Measurements from ENCODE around the gene PLEKHA6. TPM values are rescaled to one million over a fixed set of nuclear protein-coding genes. Genes with fewer than 3 reads are reported as not detected.

PLEKHA6 gene
- total and polyA plus RNA-seq, 5 experiments from 2014 or later: 0.02 to 2.0 (median 1.2) TPM; not detected in 2

- POLR2A ChIA-PET: no interaction called here
- no peak overlapping the region for H3K27ac Mint-ChIP-seq
- H3K4me3 Mint-ChIP-seq: no peak overlapping the region
- DNase-seq (no peak), ATAC-seq (no peak)
- H3K4me1 Mint-ChIP-seq: peaks cover 8 to 18% (median 13%) of the 10 kb centered on the region in 4 donors
- H3K27me3 Mint-ChIP-seq: peaks cover 0 to 39% (median 25%) of the 10 kb centered on the region in 5 donors
- no peaks in the 10 kb centered on the region for H3K9me3 Mint-ChIP-seq
- H3K36me3 Mint-ChIP-seq: no peaks in the 10 kb centered on the region
Observed at GRCh38 chr1:204206121-204206520, 153.6 kb downstream of the PLEKHA6 start.

GRCh38 chr1:204205486-204205885 lies 154.2 kb downstream of the PLEKHA6 start:
- H3K27me3 Mint-ChIP-seq: peaks cover 0 to 39% (median 25%) of the 10 kb centered on the region in 5 donors

GRCh38 chr1:204204944-204205343 lies 154.8 kb downstream of the PLEKHA6 start:
- Mint-ChIP-seq H3K27me3 (peaks cover 0 to 39% (median 25%) of the 10 kb centered on the region in 5 donors), H3K4me1 (peaks cover 8 to 18% (median 13%) of the 10 kb centered on the region in 4 donors), H3K4me3 (no peak overlapping the region), H3K36me3 (no peaks in the 10 kb centered on the region), H3K27ac (no peak overlapping the region), H3K9me3 (no peaks in the 10 kb centered on the region)
- POLR2A ChIA-PET: no interaction called here
- peak in 3 of 10 donors; percentile 25 to 57 (median 51) for DNase-seq
- ATAC-seq: peak; percentile 54 to 79

More at GRCh38 chr1:204205486-204205885, 154.2 kb downstream of the PLEKHA6 start:
- POLR2A ChIA-PET: no interaction called here
- DNase-seq (no peak), ATAC-seq (no peak)
- Mint-ChIP-seq H3K4me1 (peaks cover 8 to 18% (median 13%) of the 10 kb centered on the region in 4 donors), H3K27ac (no peak overlapping the region), H3K4me3 (no peak overlapping the region), H3K36me3 (no peaks in the 10 kb centered on the region), H3K9me3 (no peaks in the 10 kb centered on the region)

- H3K36me3 Mint-ChIP-seq: no peaks in the 10 kb centered on the region
- DNase-seq (no peak), ATAC-seq (no peak)
- no peaks in the 10 kb centered on the region for H3K9me3 Mint-ChIP-seq
- H3K27me3 Mint-ChIP-seq: peaks cover 0 to 39% (median 25%) of the 10 kb centered on the region in 5 donors
- no peak overlapping the region for H3K27ac Mint-ChIP-seq
- POLR2A ChIA-PET: no interaction called here
- H3K4me1 Mint-ChIP-seq: peaks cover 8 to 21% (median 18%) of the 10 kb centered on the region in 4 donors
- no peak overlapping the region for H3K4me3 Mint-ChIP-seq
Observed at GRCh38 chr1:204203206-204203767, 156.4 kb downstream of the PLEKHA6 start.

- Mint-ChIP-seq H3K4me3 (no peak overlapping the region), H3K4me1 (peaks cover 8 to 23% (median 17%) of the 10 kb centered on the region in 4 donors)
Observed at GRCh38 chr1:204202481-204202880, 157.2 kb downstream of the PLEKHA6 start.

GRCh38 chr1:204201348-204202040 lies 158.2 kb downstream of the PLEKHA6 start:
- no peaks in the 10 kb centered on the region for H3K9me3 Mint-ChIP-seq
- peaks cover 6 to 23% (median 13%) of the 10 kb centered on the region in 4 donors for H3K4me1 Mint-ChIP-seq
- POLR2A ChIA-PET: no interaction called here
- no peak for DNase-seq
- H3K4me3 Mint-ChIP-seq: no peak overlapping the region
- H3K36me3 Mint-ChIP-seq: no peaks in the 10 kb centered on the region
- peak overlapping the region in 1 of 10 donors; percentile 3 for H3K27ac Mint-ChIP-seq
- peaks cover 0 to 32% (median 20%) of the 10 kb centered on the region in 5 donors for H3K27me3 Mint-ChIP-seq
- ATAC-seq: no peak

More at GRCh38 chr1:204202481-204202880, 157.2 kb downstream of the PLEKHA6 start:
- ATAC-seq: no peak
- Mint-ChIP-seq H3K36me3 (no peaks in the 10 kb centered on the region), H3K9me3 (no peaks in the 10 kb centered on the region), H3K27me3 (peaks cover 0 to 39% (median 25%) of the 10 kb centered on the region in 5 donors), H3K27ac (no peak overlapping the region)
- no peak for DNase-seq
- POLR2A ChIA-PET: no interaction called here

- ATAC-seq: no peak
- Mint-ChIP-seq H3K9me3 (no peaks in the 10 kb centered on the region), H3K27ac (no peak overlapping the region), H3K4me3 (no peak overlapping the region), H3K36me3 (no peaks in the 10 kb centered on the region), H3K27me3 (peaks cover 0 to 17% (median 11%) of the 10 kb centered on the region in 5 donors), H3K4me1 (peaks cover 5 to 23% (median 12%) of the 10 kb centered on the region in 4 donors)
- POLR2A ChIA-PET: no interaction called here
- DNase-seq: no peak
Observed at GRCh38 chr1:204199579-204199978, 160.2 kb downstream of the PLEKHA6 start.

- peak; percentile 25 to 33 for ATAC-seq
- no peaks in the 10 kb centered on the region for H3K9me3 Mint-ChIP-seq
- no peak overlapping the region for H3K4me3 Mint-ChIP-seq
- H3K36me3 Mint-ChIP-seq: no peaks in the 10 kb centered on the region
- no peak for DNase-seq
- H3K4me1 Mint-ChIP-seq: peaks cover 10 to 26% (median 18%) of the 10 kb centered on the region in 4 donors
- POLR2A ChIA-PET: interaction anchor here (0.6 kb wide), 1 partner anchor 387 kb away, joined by 4 read pairs; no protein-coding TSS in a partner anchor
- peaks cover 0 to 13% (median 5%) of the 10 kb centered on the region in 5 donors for H3K27me3 Mint-ChIP-seq
- H3K27ac Mint-ChIP-seq: peak overlapping the region in 6 of 10 donors; percentile 9 to 78 (median 50)
Observed at GRCh38 chr1:204198348-204199340, 161.1 kb downstream of the PLEKHA6 start.

- DNase-seq (no peak), ATAC-seq (no peak)
- H3K9me3 Mint-ChIP-seq: no peaks in the 10 kb centered on the region
- peaks cover 10 to 26% (median 17%) of the 10 kb centered on the region in 4 donors for H3K4me1 Mint-ChIP-seq
- no peak overlapping the region for H3K27ac Mint-ChIP-seq
- no peak overlapping the region for H3K4me3 Mint-ChIP-seq
- no peaks in the 10 kb centered on the region for H3K36me3 Mint-ChIP-seq
- POLR2A ChIA-PET: no interaction called here
- peaks cover 0 to 6% (median 5%) of the 10 kb centered on the region in 5 donors for H3K27me3 Mint-ChIP-seq
Observed at GRCh38 chr1:204197068-204197467, 162.7 kb downstream of the PLEKHA6 start.

- no peak for DNase-seq
- Mint-ChIP-seq H3K36me3 (no peaks in the 10 kb centered on the region), H3K4me1 (peaks cover 10 to 26% (median 17%) of the 10 kb centered on the region in 4 donors), H3K27ac (peak within 1 kb of the TSS in 4 of 10 donors; percentile 2 to 50 (median 33)), H3K27me3 (peaks cover 0 to 8% (median 5%) of the 10 kb centered on the region in 5 donors), H3K4me3 (peak within 1 kb of the TSS in 1 of 10 donors; percentile 30), H3K9me3 (no peaks in the 10 kb centered on the region)
- POLR2A ChIA-PET: no interaction called here
- no peak for ATAC-seq
Observed at GRCh38 chr1:204196068-204196795, 163.5 kb downstream of the PLEKHA6 start, which contains the start of gene KISS1. TSS of gene KISS1 (minus strand) at chr1:204196491. CDS start at chr1:204192876, 3,615 bp downstream.

GRCh38 chr1:204194771-204195170 lies 165.0 kb downstream of the PLEKHA6 start:
- ATAC-seq (no peak), DNase-seq (no peak)
- POLR2A ChIA-PET: no interaction called here
- Mint-ChIP-seq H3K27ac (peak overlapping the region in 4 of 10 donors; percentile 2 to 35 (median 6)), H3K9me3 (no peaks in the 10 kb centered on the region), H3K4me3 (peak overlapping the region in 2 of 10 donors; percentile 16 to 27), H3K27me3 (peaks cover 0 to 17% (median 7%) of the 10 kb centered on the region in 5 donors), H3K36me3 (no peaks in the 10 kb centered on the region), H3K4me1 (peaks cover 15 to 32% (median 21%) of the 10 kb centered on the region in 4 donors)
